SKM-1 (cell line): ENCODE data around the gene PCED1A.
"Not testable (repeated sequence)": the region's sequence is repeated elsewhere in the genome, so short reads cannot be mapped to it uniquely, and the experiment has no call there.

Experiments used
- DNase-seq: peaks from one replicate; lab custom pipeline; 2025; ENCODE audit not compliant: unreplicated experiment; lab: John Stamatoyannopoulos, UW

Gene PCED1A

GRCh38 chr20:2831206-2831605 lies 9.2 kb downstream of the PCED1A start:
- DNase-seq = not testable (repeated sequence)

GRCh38 chr20:2829376-2829775 lies 11.1 kb downstream of the PCED1A start:
- DNase-seq = no peak

- DNase-seq = no peak
These were observed 13.8 kb downstream of the PCED1A start for GRCh38 chr20:2826655-2827054.

- DNase-seq = no peak
These were observed 14.7 kb downstream of the PCED1A start for GRCh38 chr20:2825761-2826160.

GRCh38 chr20:2822073-2822472 lies 18.4 kb downstream of the PCED1A start:
- no peak for DNase-seq

- no peak for DNase-seq
These were observed 19.3 kb downstream of the PCED1A start for GRCh38 chr20:2820896-2821869.

GRCh38 chr20:2820084-2820895 lies 20.2 kb downstream of the PCED1A start:
- DNase-seq = no peak

- DNase-seq = no peak
These were observed 22.4 kb downstream of the PCED1A start for GRCh38 chr20:2817891-2818595.

DNA sequence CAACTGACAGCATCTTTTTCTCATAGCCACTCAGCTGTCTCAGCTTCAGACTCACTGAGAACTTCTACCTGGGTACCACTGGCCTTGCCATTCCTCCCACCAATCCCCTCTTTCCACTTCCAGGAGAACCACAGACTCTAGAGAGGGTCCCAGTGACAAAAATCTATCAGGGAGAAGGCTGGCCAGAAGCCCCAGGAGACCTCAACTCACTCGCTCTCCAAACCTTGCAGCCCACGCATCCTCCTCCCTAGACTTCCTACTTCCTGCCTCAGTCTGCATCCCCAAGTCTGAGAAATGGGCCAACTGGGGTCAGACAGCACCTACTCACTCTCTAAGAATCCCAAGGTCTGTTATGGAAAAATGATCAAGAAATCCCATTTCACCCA lies 23.1 kb downstream of the PCED1A start:
- no peak for DNase-seq

GRCh38 chr20:2816583-2817340 lies 23.7 kb downstream of the PCED1A start:
- no peak for DNase-seq

DNA sequence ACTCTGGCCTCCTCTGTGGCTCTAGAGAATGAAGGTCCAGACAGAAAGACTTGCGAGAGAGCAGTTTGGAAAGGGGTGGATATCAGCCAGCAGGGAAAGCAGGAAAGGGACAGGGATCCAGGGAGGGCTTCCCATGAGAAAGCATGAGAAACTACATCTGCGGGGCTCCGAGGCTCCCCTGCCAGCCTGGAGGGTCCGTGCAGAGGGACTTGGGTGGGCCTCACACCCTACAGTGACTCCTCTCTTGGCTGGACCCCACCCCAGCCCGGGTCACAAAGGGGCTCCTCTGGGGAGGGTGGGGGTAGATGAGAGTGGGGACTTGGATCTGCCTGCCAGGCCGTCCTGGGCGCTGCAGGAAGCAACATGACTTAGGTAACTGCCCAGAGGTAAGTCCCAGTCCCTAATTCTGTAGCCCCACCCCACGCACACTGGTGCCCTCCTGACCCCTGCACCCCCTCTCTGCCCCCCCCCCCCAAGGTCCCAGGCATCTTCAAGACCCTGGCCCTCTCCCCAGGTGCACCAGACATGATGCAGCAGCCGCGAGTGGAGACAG lies 24.3 kb downstream of the PCED1A start, which contains the start of gene TMEM239:
TSS of gene TMEM239 (plus strand) at position 335 of the 553 bp plus-strand sequence. CDS start at position 526, 191 bp downstream.
- no peak for DNase-seq

DNA sequence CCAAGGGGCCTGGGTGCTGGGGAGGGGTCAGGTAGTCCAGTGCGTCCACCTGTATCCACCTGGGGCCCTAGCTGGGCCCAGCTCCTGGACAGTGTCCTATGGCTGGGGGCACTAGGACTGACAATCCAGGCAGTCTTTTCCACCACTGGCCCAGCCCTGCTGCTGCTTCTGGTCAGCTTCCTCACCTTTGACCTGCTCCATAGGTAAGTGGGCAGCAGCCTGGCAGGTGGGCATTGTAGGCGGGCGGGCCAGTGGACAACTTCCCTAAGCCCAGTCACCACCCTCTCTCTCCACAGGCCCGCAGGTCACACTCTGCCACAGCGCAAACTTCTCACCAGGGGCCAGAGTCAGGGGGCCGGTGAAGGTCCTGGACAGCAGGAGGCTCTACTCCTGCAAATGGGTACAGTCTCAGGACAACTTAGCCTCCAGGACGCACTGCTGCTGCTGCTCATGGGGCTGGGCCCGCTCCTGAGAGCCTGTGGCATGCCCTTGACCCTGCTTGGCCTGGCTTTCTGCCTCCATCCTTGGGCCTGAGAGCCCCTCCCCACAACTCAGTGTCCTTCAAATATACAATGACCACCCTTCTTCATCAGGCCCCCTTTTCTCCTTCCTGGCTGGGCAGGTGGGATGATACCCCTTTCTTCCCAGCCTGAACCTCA lies 25.1 kb downstream of the PCED1A start:
- no peak for DNase-seq

- no peak for DNase-seq
These were observed 25.8 kb downstream of the PCED1A start, which contains the start of gene C20orf141 for GRCh38 chr20:2814587-2815051. TSS of gene C20orf141 (plus strand) at chr20:2814987. CDS start at chr20:2815185, 198 bp downstream.

GRCh38 chr20:2814076-2814475 lies 26.4 kb downstream of the PCED1A start:
- no peak for DNase-seq

DNA sequence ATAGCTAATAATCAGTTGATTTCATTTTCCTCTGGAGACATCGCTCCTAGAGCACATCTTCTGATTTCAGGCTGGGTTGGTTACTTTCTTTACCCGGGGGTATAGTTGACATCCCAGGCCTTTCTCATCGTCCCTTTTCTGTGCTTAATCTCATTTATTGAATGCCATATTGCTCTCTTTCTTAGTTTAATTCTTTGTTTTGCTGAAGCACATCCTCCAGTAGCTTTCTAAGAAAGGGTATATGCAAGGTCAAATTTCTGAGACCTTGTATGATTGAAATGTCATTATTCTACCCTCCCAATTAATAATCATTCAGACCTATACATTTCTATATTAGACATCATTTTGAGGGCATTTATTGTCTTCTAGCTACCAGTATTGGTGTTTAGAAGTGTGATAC lies 28.3 kb downstream of the PCED1A start:
- no peak for DNase-seq

- DNase-seq = no peak
These were observed 30.8 kb downstream of the PCED1A start for GRCh38 chr20:2809690-2810089.

DNA sequence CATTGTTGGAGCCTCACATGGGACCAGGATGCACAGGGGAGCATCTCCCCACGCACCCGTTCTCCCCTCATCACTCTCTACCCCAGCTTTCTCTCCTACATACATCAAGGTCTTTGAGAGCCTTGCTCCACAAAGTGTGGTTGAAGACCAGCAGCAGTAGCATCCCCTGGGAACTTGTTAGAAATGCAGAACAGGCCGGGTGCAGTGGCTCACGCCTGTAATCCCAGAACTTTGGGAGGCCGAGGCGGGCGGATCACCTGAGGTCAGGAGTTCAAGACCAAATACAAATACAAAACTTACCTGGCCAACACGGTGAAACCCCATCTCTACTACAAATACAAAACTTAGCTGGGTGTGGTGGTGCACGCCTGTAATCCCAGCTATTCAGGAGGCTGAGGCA lies 32.5 kb downstream of the PCED1A start:
- DNase-seq = not testable (repeated sequence)

DNA sequence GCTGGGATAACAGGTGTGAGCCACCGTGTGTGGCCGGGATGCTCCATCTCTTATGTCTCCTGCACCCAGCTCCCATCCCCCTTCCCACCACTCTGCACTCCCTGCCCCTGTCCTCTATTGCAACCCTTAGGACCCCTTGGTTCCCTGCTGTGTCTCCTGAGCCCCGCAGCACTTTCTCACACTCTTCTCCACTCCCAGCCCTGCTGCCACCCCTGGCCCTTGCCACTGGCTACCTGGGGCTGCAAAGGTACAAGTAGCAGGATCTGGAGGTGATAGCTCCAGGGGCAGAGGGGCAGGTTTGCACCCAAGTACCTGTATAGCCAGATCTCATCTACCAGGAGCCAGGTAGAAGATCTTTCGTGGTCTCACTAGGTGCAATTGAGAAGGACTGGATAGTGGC lies 33.4 kb downstream of the PCED1A start:
- DNase-seq = no peak

DNA sequence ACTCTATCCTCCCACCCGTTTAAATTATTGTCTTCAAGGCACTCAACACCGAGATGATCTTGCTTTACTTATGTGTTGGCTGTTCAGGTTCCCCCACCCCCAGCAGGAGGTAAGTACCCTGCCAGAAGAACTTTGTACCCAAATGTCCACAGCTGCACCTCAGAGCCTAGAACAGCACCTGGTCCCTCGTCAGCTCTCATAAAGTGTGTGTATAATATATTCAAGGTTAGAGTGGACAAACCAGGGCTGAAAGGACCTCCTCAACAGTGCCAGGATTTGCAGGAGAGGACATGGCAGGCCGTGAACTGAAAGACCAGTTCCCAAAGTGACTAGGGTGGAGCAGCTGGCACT lies 34.1 kb downstream of the PCED1A start:
- DNase-seq = no peak
